Forelimb muscle (tissue), 1 donor: ENCODE results near the gene BARX2. TPM values are rescaled to one million over a fixed set of nuclear protein-coding genes. Genes with fewer than 3 reads are reported as not detected.

Experiments used
- DNase-seq: peaks from one replicate; pipeline ENCODE4 v3.0.0-alpha.2; 2013; ENCODE audit warnings: low read depth
- polyA plus RNA-seq: library from polyadenylated mRNA; unstranded; fragments of 120-200 nt; gene quantifications from one replicate; pipeline ENCODE4 v1.2.1, GENCODE V29; 2013; ENCODE audit not compliant: insufficient read length

Gene BARX2
- polyA plus RNA-seq, 1 donor, result 0.68 TPM

DNA sequence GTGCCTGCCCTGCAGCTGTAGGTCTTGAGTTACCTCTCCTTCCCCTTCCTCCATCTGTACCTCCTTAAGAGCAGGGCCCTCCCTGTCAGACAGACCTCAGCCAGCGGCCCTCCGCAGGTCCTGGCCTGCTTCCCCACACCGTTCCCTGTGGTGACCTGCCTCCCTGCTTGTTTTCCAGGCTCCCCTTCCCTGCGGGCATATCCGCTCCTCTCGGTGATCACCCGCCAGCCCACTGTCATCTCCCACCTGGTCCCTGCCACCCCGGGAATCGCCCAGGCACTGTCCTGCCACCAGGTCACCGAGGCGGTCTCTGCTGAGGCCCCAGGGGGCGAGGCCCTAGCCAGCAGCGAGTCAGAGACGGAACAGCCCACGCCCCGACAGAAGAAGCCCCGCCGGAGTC lies 60.9 kb downstream of the BARX2 start:
- no peak for DNase-seq

DNA sequence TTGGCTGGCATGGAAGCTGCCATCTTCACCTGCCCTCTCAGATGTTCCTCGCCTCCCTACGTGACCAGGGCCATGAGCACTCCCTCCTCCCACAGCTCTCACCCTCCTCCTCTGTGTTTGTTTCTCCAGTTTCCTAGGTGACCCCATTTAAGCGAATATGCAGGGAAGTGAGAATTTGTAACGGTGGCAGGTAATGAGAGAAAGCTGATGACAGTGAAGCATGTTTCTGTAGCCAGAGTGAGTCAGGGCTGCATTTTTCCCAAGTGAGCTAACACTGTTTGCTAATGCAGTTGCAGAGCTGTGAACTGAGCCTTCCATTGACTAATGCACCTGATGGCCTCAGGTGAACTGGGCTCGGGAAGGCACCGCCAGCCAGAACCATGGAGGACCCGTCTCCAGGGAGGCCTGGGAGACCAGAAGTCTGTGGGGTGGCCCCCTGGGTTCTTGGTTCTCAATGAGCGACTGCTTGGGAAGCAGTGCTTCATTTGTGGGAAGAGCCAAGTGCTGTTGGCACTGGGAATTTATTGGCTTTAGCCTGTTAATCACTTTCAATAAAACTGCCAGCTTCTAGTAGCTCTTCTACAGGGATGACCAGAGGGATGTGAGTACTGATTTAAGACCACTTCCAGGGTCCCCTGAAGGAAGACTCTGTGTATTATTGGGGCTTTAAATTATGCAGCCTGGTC lies 64.5 kb downstream of the BARX2 start:
- no peak for DNase-seq

DNA sequence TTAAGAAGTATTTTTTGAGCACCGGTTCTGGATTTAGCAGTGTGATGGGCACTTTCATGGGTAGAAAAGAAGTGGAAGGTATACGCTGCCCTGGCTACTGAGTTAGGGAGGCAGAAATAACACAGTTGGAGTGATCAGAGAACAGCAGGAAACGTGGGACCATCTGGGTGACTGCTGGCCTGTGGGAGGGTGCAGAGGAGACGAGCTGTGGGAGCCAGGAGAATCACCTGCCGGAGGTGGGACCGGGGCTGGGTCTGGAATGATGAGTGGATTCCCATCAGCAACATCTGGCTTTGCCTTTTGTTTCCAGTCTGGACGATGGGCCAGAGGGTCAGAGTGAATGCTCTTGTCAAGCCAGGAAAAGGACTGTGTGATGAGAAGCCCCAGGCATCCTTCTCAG lies 66.5 kb downstream of the BARX2 start:
- DNase-seq, result no peak

DNA sequence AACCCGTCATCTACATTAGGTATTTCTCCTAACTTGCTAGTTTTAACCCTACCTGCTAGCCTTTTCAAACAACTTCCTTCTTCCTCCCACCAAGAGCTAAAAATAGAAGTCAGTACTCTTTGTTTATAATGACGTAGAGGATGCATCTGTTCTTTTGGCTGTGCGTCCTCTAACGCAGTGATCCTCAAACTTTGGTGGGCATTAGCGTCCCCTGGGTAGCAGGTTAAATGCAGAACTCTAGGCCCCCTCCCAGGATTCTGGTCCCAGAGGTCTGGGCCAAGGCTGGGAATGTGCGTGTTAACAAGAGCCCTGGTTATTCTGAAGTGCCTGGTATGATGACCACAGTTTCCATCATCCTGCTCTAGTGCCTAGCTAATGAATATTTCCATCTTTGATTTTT lies 67.6 kb downstream of the BARX2 start:
- no peak for DNase-seq

DNA sequence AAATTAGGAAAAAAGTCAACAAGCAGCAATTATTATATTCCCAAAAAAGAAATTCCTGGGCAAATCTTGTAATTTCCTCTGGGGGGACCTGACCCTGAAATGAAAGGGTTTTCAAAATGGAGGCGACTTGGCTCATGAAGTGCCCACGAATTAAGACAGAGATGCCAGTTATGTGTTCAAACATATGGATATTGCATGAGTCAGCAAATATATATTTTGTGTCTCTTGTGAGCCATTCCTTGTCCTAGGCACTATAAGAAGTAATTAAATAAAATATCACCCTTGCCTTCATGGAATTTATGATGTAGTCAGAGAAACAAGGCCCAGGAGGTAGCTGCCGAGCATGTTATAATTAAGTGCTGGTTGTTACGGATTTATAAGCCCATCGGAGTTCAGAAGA lies 68.6 kb downstream of the BARX2 start:
- DNase-seq, result no peak

DNA sequence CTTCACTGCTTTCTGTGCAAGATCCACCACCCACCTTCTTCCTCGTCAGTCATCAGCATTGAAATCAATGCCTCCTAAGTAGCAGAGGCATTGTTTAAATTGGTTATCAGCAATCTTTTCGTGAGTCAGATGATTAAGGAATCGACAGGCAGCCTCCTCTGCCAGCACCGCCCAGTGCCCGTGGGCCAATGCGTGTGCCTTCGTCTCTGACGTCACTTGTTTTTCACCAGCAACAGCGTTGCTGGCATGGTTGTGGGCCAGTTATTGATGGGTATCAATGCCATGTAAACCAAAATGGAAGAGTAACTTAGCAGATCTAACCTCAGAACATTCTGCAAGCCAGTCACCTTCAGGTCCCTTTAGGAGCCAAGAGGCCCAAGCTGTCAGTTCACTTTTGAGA lies 69.6 kb downstream of the BARX2 start:
- DNase-seq, result no peak

DNA sequence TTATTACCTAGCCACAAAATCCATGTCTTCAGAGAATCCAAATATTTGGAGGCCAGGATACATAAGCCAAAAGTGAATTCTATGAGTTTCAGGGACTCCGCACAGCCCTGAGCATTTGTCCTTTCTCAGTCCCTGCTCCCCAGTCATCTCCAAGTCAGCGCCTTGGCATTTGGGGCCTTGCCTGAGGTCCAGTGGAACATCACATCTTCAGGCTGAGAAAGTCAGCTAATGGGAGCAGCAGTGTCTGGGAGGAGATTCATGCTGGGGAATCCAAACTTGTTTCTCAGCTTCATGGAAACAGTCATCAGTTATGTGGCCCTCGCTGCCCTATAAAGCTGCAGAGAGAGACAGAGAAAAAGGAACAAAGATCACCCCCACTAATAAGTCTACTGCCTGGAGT lies 70.9 kb downstream of the BARX2 start:
- DNase-seq, result no peak

DNA sequence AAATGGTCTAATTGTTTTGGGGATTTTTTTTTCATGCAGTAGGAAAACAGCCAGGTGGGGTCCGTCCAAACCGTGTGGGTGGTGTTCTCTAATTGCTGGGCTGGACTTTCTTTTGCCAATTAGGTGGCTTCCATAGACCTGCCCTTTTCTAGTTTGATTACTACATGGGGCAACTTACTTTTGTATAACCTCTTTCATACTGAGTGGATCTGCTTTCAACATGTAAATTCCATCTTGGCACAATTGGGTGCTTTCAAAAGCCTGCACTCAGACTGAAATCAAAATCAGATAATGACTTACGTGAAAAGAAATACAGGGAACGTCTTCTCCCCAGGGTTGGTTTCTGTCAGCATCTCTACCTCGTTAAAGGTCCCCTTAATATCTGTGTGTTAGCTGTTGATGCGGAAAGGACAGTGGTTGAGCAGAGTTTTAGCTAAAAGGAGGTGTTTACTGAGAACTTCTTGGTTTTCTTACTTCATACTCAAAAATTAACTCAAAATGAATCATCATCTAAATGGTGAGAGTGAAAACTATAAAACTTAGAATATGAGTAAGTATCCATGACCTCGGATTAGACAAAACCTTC lies 72.1 kb downstream of the BARX2 start:
- no peak for DNase-seq

DNA sequence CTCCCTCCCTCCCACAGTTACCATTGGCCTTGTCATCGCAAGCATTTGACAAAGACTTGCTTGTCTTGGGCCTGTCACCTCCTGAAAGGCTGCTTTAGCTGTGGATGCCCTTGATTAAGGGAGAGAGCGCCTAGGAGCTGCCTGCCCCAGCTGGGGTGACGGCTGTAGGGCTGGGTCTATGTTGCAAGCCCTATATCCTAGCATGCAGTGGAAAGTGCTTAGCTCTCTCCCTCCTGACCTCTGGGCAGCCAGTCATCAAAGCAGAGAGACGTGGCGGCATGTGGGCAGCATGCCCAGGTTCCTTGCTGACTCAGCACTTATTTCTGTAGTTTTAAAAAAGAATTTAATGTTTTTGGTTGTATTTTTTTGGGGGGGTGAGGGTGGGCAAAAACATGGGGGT lies 75.9 kb downstream of the BARX2 start:
- no peak for DNase-seq

DNA sequence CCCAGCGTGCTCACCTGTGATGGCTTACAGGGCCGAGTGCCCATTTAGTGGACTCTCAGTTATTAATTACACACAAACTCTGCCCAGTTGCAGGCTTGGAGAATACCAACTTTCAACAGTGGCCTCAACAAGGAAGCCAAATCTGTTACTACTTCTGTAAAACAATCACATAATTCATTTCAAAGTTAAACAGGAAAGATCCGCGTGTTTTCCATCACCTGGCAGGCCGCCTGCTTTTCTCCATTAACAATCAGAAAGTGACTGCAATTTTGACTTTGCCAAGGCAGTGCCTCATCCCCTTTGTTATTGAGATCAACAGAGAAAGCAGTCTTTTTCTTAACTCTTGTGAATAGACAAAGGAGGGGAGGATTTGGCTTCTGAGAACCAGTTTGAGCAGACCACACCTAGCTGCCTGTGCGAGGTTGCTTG lies 77.7 kb downstream of the BARX2 start:
- no peak for DNase-seq

DNA sequence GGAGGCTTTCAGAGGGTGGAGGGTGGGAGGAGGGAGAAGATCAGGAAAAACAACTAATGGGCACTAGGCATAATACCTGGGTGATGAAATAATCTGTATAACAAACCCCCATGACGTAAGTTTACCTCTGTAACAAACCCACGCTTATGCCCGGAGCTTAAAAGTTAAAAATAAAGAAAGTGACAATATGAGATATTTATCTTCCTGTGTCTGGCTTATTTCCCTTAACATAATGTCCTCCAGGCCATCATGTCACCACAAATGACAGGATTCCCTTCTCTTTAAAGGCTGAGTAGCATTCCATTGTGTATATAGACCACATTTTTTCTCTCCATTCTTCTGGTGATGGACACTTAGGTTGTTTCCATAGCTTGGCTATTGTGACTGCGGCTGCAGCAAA lies 79.5 kb downstream of the BARX2 start:
- DNase-seq, result no peak

DNA sequence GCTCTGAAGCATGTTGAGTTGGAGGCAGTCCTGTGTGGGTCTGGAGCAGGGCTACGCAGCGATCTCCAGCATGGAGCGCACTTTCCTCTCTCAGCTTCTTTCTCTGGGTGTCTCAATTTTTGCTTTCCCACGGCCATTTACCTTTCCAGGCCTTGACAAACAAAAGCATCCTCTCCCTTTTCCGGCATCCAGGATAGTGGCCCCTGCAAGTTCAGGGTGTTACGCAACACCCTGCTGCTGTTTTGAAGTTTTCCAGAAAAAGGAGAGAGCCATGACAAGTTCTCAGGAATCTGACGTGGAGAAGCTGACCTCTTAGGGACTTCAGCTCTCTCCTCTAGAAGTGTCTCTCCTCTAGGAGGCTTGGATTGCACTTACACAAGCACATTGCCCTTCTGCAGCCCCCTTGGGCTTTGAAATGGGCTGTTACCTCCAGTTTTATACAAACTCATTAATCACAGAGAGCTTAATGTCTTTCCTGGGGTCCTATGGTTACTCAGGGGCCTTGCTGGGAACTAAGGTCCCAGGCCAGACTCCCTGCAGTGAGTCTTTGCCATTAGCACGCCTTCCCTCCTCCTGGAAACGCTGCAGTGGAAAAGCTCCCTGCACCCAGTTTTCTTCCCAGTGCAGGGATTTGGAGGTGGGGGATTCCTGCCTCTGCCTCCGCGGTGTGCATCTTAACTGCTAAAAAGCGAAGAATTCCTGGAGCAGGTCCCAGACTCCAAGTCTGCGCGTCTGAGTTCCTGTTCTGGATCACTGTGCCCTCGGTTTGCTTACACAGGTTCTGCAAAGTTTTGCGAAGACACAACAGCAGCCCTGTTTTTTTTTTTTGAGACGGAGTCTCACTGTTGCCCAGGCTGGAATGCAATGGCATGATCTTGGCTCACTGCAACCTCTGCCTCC lies 80.4 kb downstream of the BARX2 start:
- no peak for DNase-seq

DNA sequence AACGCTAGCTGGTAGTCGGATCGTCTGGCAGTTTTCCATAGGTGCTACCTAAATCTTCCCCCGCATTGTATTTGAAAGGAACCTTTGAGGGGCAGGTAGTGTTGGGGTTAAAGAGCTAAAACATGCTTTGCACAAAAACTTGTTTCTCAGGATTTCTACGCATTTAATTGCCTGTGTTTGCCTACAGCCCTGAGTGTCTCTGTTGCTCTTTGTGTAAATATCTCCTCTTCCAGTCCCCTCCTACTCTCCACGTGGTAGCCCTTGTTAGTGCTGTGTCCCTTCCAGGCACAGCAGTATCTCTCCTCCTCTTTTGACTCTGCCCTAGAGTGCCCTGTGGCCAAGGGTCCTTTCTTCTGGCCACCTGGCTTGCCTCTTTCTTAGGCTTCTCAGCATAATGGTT lies 81.7 kb downstream of the BARX2 start:
- DNase-seq, result no peak

DNA sequence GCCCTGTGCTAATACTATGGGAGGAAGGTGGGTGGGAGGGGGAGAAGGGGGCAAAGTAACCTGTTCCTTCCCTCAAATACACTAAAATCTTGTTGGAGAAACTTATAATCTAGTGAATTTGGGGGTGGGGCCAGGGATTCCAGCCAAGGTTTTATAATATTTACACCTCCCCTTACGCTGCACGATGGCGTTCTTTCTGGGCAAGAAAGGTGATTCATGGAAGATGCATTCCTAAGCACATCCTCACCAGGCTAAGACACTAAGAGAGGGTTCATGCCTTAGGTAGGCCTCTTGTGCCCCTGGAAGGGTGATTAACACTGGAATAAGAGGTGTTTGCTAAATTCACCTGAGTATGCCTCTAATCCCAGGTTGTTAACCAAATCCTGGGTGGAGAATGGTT lies 82.6 kb downstream of the BARX2 start:
- DNase-seq, result no peak

DNA sequence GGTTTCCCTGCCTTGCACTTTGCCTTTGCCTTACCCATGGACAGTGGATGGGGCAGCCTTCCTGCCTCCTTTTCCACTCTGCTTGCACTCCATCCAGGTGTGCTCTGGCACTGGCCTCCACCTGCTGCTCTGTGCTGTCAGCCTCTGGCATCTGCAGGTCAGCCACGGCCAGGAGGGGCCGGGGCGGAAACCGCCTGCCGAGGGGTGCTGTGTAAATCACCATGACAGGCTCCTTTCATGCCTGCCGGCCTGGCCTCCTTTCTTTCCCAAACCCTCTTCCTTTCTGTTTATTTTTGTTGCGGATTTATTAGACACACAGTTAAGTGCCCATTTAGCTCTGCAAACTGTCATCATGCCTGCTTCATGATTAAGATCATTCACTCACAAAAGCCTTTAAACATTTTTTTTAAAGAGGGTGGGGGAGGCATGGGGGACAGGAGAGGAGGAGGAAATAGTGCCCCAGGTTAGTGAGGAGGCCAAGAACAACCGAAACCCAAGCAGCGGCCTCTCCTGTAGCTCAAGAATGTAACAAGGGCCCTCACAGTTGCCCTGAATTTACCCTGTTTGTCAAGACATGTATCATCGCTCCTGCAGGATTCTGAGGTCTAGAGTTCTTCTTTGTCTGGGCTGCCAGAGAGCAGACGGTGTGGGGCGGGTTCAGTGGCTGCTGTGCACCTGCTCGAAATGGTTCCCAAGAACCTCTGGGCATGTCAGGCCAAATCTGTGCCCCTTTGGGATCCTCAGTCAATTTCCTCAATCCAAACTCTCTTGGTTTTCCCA lies 83.3 kb downstream of the BARX2 start:
- DNase-seq, result no peak

DNA sequence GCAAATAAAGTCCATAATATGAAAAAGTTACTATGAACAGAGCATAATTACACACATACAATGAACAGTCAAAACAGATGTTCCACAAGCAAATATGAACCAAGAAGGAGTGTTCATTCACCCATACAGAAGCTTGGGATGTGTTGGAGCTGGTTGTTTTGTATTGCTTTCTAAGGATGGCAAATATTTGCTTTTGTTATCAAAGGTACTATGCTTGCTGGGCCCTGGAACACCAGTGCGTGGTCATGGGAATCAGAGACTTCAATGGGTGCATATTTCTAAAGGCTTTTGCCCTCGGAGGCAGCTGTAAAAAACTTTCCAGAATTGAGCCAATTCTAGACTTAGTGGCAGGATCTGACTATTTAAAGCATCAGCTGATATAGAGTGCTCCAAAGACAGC lies 85.1 kb downstream of the BARX2 start:
- no peak for DNase-seq

DNA sequence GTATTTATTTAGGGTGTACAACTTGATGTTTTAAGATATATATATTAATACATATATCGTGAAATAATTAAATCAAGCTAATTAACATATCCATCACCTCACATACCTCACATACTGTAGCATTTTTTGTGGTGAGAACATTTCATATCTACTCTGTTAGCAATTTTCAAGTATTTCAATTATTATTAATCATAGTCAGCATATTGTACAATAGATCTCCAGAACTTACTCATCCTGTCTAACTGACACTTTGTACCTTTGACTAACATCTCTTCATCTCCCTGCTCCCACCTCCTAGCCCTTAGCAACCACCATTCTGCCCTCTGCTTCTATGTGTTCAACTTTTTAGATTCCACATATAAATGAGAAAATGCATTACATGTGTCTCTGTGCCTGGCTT lies 108.4 kb downstream of the BARX2 start:
- DNase-seq, result no peak

DNA sequence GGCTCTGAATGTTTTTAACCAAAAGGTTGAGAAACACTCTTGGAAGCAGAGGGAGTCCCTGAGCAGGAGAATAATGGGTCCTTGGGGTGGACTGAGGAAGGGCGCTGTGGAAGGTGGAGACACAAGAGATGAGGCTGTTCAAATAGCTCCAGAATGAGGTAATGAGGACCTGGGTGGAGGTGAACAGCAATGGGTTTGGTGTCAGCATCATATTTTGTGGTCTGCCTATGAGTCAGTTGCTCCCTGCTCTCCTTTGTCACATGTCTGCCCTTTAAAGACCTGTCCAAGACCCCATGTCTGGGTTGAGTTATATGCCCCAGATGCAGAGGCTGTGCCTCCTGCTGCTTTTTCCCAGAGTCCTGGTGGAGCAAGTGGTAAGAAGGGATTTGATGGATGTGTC lies 113.6 kb downstream of the BARX2 start:
- DNase-seq, result no peak

DNA sequence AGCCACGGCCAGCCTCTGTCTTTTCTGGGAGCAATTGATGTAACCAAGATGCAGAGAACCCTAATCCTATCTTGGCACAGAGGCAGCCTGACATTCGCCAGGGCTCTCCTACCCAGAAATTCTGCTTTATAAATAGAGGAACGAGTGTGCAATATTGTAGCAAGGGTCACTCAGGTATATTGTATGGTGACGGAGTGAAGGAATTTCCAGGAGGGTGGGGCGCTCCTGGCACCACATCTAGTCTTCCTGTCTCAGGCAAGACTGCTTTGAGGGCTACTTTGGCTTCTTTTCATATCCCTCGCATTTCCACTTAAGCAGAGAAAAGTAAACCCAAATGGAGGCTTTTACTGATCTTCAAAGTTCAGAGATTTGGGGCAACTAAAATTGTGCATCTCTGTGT lies 114.4 kb downstream of the BARX2 start:
- DNase-seq, result no peak

DNA sequence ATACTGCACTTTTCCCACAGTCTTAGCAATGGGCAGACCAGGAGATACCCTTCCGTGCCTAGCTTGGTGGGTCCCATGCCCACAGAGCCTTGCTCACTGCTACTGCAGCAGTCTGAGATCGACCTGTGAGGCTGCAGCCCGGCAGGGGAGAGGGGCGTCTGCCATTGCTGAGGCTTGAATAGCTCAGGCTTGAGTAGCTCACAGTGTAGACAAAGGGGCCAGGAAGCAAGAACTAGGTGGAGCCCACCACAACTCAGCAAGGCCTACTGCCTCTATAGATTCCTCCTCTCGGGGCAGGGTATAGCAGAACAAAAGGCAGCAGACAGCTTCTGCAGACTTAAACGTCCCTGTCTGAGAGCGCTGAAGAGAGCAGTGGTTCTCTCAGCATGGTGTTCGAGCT lies 118.1 kb downstream of the BARX2 start:
- no peak for DNase-seq
